OCI-LY1 (cell line): ENCODE data around the gene FILIP1L.

ENCODE experiments used
- H2AFZ ChIP-seq: fragments of 200-600 bp; sonication (generic), shearing (Covaris generic); 2 replicates; pipeline ENCODE4 v1.6.0; 2014; ENCODE audit warnings: antibody characterized with exemption, mild to moderate bottlenecking, low read length
- H3F3A ChIP-seq: fragments of 200-600 bp; sonication (generic), shearing (Covaris generic); 2 replicates; pipeline ENCODE4 v1.6.0; 2014; ENCODE audit warnings: mild to moderate bottlenecking, antibody characterized with exemption, low read length, moderate library complexity; ENCODE audit not compliant: insufficient read depth
- H3K27ac ChIP-seq: fragments of 200-600 bp; sonication (generic); 2 replicates; pipeline ENCODE4 v1.5.1; 2014; ENCODE audit warnings: low read length, mixed run types, mild to moderate bottlenecking, low read depth; ENCODE audit not compliant: poor library complexity, severe bottlenecking
- H3K27me3 ChIP-seq: fragments of 200-600 bp; sonication (generic); 2 replicates; pipeline ENCODE4 v1.6.0; 2014; ENCODE audit warnings: antibody characterized with exemption, mild to moderate bottlenecking, low read length, moderate library complexity; ENCODE audit not compliant: insufficient read depth
- H3K36me3 ChIP-seq: fragments of 200-600 bp; sonication (generic); 2 replicates; pipeline ENCODE4 v1.6.1; 2014; ENCODE audit warnings: mild to moderate bottlenecking, antibody characterized with exemption, low read length, moderate library complexity, mixed read lengths; ENCODE audit not compliant: insufficient read depth
- H3K4me1 ChIP-seq: fragments of 200-600 bp; sonication (generic); 2 replicates; pipeline ENCODE4 v1.5.1; 2014; ENCODE audit warnings: mild to moderate bottlenecking, low read length, moderate library complexity; ENCODE audit not compliant: insufficient read depth, severe bottlenecking
- H3K4me2 ChIP-seq: fragments of 200-600 bp; sonication (generic), shearing (Covaris generic); 2 replicates; pipeline ENCODE4 v1.6.1; 2014; ENCODE audit warnings: low read length
- H3K4me3 ChIP-seq: fragments of 200-600 bp; sonication (generic); 2 replicates; pipeline ENCODE4 v1.5.1; 2014; ENCODE audit warnings: low read length, low read depth, mild to moderate bottlenecking, mixed read lengths; ENCODE audit not compliant: poor library complexity, severe bottlenecking
- H3K79me2 ChIP-seq: fragments of 200-600 bp; shearing (Covaris generic); 2 replicates; pipeline ENCODE4 v1.6.1; 2016; ENCODE audit warnings: mixed run types, low read length, mixed read lengths; ENCODE audit not compliant: insufficient read depth
- H3K9ac ChIP-seq: fragments of 200-600 bp; sonication (generic), shearing (Covaris generic); 2 replicates; pipeline ENCODE4 v1.6.1; 2014; ENCODE audit warnings: mild to moderate bottlenecking, low read length, mixed read lengths
- H3K9me2 ChIP-seq: fragments of 200-600 bp; sonication (generic), shearing (Covaris generic); 2 replicates; pipeline ENCODE4 v1.6.1; 2014; ENCODE audit warnings: low read depth, mild to moderate bottlenecking, low read length, mixed read lengths
- H3K9me3 ChIP-seq: fragments of 200-600 bp; shearing (Covaris generic); 2 replicates; pipeline ENCODE4 v1.6.1; 2014; ENCODE audit warnings: low read length, mixed read lengths
- H4K20me1 ChIP-seq: fragments of 200-600 bp; sonication (generic), shearing (Covaris generic); 2 replicates; pipeline ENCODE4 v1.6.0; 2016; ENCODE audit warnings: mild to moderate bottlenecking, low read length; ENCODE audit not compliant: insufficient read depth
- CTCF ChIP-seq: fragments of 200-600 bp; sonication (generic), shearing (Covaris generic); IDR thresholded peaks from 2 replicates; pipeline ENCODE4 v1.5.1; 2017; ENCODE audit warnings: mild to moderate bottlenecking, antibody characterized with exemption, low read length, moderate library complexity, mixed read lengths
- EZH2 ChIP-seq: fragments of 200-600 bp; sonication (generic), shearing (Covaris generic); IDR thresholded peaks from 2 replicates; pipeline ENCODE4 v1.8.0; 2017; ENCODE audit warnings: borderline replicate concordance, mixed run types, mild to moderate bottlenecking, antibody characterized with exemption, low read length, moderate library complexity, mixed read lengths

Gene FILIP1L

GRCh38 chr3:99918715-99919114 lies 195.6 kb downstream of the FILIP1L start:
- Histone ChIP-seq H3K9me2 (no peaks in the 10 kb centered on the region), H4K20me1 (no peaks in the 10 kb centered on the region), H3K27ac (no peak overlapping the region), H3K4me3 (no peak overlapping the region), H2AFZ (no peak overlapping the region), H3K9me3 (no peaks in the 10 kb centered on the region), H3K79me2 (no peaks in the 10 kb centered on the region), H3K27me3 (no peaks in the 10 kb centered on the region), H3K4me2 (no peak overlapping the region), H3K4me1 (peaks cover 7% of the 10 kb centered on the region), H3K9ac (no peak overlapping the region), H3K36me3 (no peaks in the 10 kb centered on the region), H3F3A (no peaks in the 10 kb centered on the region)
- TF ChIP-seq CTCF (no peak), EZH2 (no peak)

DNA sequence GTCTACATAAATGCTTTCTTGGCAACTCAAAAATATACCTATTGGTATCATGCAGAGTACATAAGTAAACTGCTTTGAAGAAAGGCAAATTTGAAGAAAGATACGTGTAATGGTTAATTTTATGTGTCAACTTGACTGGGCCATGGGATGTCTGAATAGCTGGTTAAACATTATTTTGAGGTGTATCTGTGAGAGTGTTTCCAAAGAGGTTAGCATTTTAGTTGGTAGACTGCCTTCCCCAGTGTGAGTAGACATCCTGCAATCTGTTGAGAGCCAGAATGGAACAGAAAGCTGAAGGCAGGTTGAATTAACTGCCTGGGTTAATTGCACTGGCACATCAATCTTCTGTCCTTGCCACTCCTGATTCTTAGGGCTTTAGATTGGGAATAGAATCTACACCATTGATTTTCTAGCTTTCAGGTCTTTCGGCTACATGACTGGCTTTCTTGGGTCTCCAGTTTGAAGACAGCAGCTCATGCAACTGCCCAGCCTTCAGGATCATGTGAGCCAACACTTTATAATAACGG lies 198.3 kb downstream of the FILIP1L start:
- TF ChIP-seq CTCF (no peak), EZH2 (no peak)
- H3K27ac ChIP-seq, result no peak overlapping the region
- no peaks in the 10 kb centered on the region for H3F3A ChIP-seq
- H3K4me2 ChIP-seq, result no peak overlapping the region
- no peaks in the 10 kb centered on the region for H3K27me3 ChIP-seq
- no peak overlapping the region for H2AFZ ChIP-seq
- no peaks in the 10 kb centered on the region for H3K79me2 ChIP-seq
- H3K4me1 ChIP-seq, result peaks cover 3% of the 10 kb centered on the region
- H3K9me2 ChIP-seq, result no peaks in the 10 kb centered on the region
- no peaks in the 10 kb centered on the region for H3K36me3 ChIP-seq
- H4K20me1 ChIP-seq, result no peaks in the 10 kb centered on the region
- no peaks in the 10 kb centered on the region for H3K9me3 ChIP-seq
- H3K9ac ChIP-seq, result no peak overlapping the region
- H3K4me3 ChIP-seq, result no peak overlapping the region

DNA sequence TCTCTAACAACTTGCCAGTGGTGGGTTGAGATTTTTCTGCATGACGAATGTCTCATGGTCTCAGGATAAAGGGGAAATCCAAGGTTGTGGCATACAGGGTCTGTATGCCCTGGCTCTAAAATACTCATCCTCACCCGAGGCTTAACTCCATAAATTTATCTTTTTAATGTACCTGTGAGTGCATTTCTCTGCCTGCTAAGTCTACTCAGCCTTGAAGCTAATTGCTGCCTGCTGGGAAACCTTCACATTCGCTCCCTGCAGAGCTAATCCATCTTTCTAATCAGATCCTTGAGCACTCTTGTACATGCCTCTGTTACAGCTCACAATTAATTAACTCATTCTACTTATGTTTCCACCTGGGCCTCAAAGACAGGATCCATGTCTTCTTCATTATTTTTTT lies 202.9 kb downstream of the FILIP1L start:
- no peaks in the 10 kb centered on the region for H3K9me3 ChIP-seq
- TF ChIP-seq EZH2, result no peak
- TF ChIP-seq CTCF, result no peak
- no peak overlapping the region for H3K27ac ChIP-seq

More for the DNA sequence above, 202.9 kb downstream of the FILIP1L start:
- Histone ChIP-seq H3K9ac (no peak overlapping the region), H3K9me2 (no peaks in the 10 kb centered on the region), H3K4me1 (no peaks in the 10 kb centered on the region), H3K36me3 (no peaks in the 10 kb centered on the region), H3K4me3 (no peak overlapping the region), H3F3A (no peaks in the 10 kb centered on the region), H2AFZ (no peak overlapping the region), H4K20me1 (no peaks in the 10 kb centered on the region), H3K79me2 (no peaks in the 10 kb centered on the region), H3K27me3 (no peaks in the 10 kb centered on the region), H3K4me2 (no peak overlapping the region)
